Left lung (tissue), 10 donors: ENCODE measurements around the gene KCNJ13. TPM values are rescaled to one million over a fixed set of nuclear protein-coding genes. Genes with fewer than 3 reads are reported as not detected.

Experiments used
- ATAC-seq: fragments of 200-7000 bp; cut with Tn5 transposase; one replicate; pipeline ENCODE4 v1.9.1; 2020; ENCODE audit warnings: moderate library complexity
- DNase-seq, 4 donors: peaks; one replicate each; pipeline ENCODE4 v3.0.0-alpha.2; 2013 to 2020
- H3K27ac ChIP-seq, 2 donors: fragments of 200-600 bp; sonication (generic) in 1 of 2; one replicate each; pipeline versions ENCODE4 v1.5.0 to v1.8.0; 2020 to 2021
- H3K27me3 ChIP-seq, 2 donors: fragments of 200-600 bp; sonication (generic) in 1 of 2; one replicate each; pipeline versions ENCODE4 v1.5.0 to v1.8.0; 2020 to 2021
- H3K36me3 ChIP-seq, 2 donors: fragments of 200-600 bp; sonication (generic) in 1 of 2; one replicate each; pipeline versions ENCODE4 v1.5.0 to v1.8.0; 2020 to 2021
- H3K4me1 ChIP-seq, 2 donors: fragments of 200-600 bp; one replicate each; pipeline ENCODE4 v1.8.0; 2021
- H3K4me3 ChIP-seq, 2 donors: fragments of 200-600 bp; sonication (generic) in 1 of 2; one replicate each; pipeline versions ENCODE4 v1.5.0 to v1.8.0; 2020 to 2021; ENCODE audit warnings: mild to moderate bottlenecking in 1 of 2
- H3K9me3 ChIP-seq, 2 donors: fragments of 200-600 bp; sonication (generic) in 1 of 2; one replicate each; pipeline versions ENCODE4 v1.5.0 to v1.8.0; 2020 to 2021
- intact Hi-C, 2 donors: fragments of 100-400 bp; cut with DNase I; formaldehyde crosslinking; loops; one replicate each; pipeline versions ENCODE4 v1.11.2 to v1.14.2; 2022
- polyA plus RNA-seq, 6 donors: library from polyadenylated mRNA; unstranded; fragments of 120-200 nt; gene quantifications; one replicate each; pipeline ENCODE4 v1.2.1, GENCODE V29; 2013; ENCODE audit not compliant: insufficient read length in 6 of 6
- total RNA-seq, 2 donors: library from RNA; stranded (reverse); fragmentation: NEBNext Ultra II Directional; extraction: Animal tissue kit (Norgen Biotek cat#: 25700); gene quantifications; one replicate each; pipeline ENCODE4 v1.2.1, GENCODE V29; 2021
- TF ChIP-seq, protein P1 (sequence below), 2 donors: fragments of 200-600 bp; sonication (generic) in 1 of 2; IDR thresholded peaks; one replicate each; pipeline versions ENCODE4 v1.5.0 to v1.8.0; 2021; ENCODE audit warnings: antibody characterized with exemption in 2 of 2
- donor health status: DM: no; HTN: yes; CAD: no.
- donor health status: DM: no; HTN: no; CAD: no.

Gene KCNJ13
- total and polyA plus RNA-seq, 8 donors: 5.3 to 12.0 (median 6.2) TPM; not detected in 2

GRCh38 chr2:232744963-232745362 is 31.4 kb downstream of the KCNJ13 start:
- H3K27me3 ChIP-seq: no peaks in the 10 kb centered on the region
- peak in 1 of 4 donors; percentile 8 for DNase-seq
- ATAC-seq: no peak
- no peak overlapping the region for H3K4me3 ChIP-seq
- TF ChIP-seq, protein P1, sequence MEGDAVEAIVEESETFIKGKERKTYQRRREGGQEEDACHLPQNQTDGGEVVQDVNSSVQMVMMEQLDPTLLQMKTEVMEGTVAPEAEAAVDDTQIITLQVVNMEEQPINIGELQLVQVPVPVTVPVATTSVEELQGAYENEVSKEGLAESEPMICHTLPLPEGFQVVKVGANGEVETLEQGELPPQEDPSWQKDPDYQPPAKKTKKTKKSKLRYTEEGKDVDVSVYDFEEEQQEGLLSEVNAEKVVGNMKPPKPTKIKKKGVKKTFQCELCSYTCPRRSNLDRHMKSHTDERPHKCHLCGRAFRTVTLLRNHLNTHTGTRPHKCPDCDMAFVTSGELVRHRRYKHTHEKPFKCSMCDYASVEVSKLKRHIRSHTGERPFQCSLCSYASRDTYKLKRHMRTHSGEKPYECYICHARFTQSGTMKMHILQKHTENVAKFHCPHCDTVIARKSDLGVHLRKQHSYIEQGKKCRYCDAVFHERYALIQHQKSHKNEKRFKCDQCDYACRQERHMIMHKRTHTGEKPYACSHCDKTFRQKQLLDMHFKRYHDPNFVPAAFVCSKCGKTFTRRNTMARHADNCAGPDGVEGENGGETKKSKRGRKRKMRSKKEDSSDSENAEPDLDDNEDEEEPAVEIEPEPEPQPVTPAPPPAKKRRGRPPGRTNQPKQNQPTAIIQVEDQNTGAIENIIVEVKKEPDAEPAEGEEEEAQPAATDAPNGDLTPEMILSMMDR (IDR thresholded peaks at IDR 0.05): no peak
- H3K36me3 ChIP-seq: peaks cover 0 to 27% of the 10 kb centered on the region in 2 donors
- no peaks in the 10 kb centered on the region for H3K4me1 ChIP-seq
- intact Hi-C loops: no loop called here
- H3K9me3 ChIP-seq: no peaks in the 10 kb centered on the region
- H3K27ac ChIP-seq: no peak overlapping the region

GRCh38 chr2:232741972-232742371 is 34.4 kb downstream of the KCNJ13 start:
- H3K4me3 ChIP-seq: no peak overlapping the region
- intact Hi-C loops: no loop called here
- TF ChIP-seq, protein P1 (IDR thresholded peaks at IDR 0.05): no peak
- H3K27ac ChIP-seq: no peak overlapping the region
- DNase-seq: no peak
- ATAC-seq: peak; percentile 62
- H3K27me3 ChIP-seq: no peaks in the 10 kb centered on the region
- H3K36me3 ChIP-seq: peaks cover 0 to 21% of the 10 kb centered on the region in 2 donors
- no peaks in the 10 kb centered on the region for H3K9me3 ChIP-seq
- no peaks in the 10 kb centered on the region for H3K4me1 ChIP-seq

GRCh38 chr2:232741294-232741693 is 35.1 kb downstream of the KCNJ13 start:
- no peak for ATAC-seq
- intact Hi-C loops: no loop called here
- H3K27me3 ChIP-seq: no peaks in the 10 kb centered on the region
- H3K27ac ChIP-seq: no peak overlapping the region
- peaks cover 0 to 28% of the 10 kb centered on the region in 2 donors for H3K36me3 ChIP-seq
- H3K4me1 ChIP-seq: no peaks in the 10 kb centered on the region
- TF ChIP-seq, protein P1 (IDR thresholded peaks at IDR 0.05): no peak
- no peak for DNase-seq
- no peaks in the 10 kb centered on the region for H3K9me3 ChIP-seq
- no peak overlapping the region for H3K4me3 ChIP-seq

GRCh38 chr2:232731470-232731869 is 44.9 kb downstream of the KCNJ13 start:
- Histone ChIP-seq H3K9me3 (no peaks in the 10 kb centered on the region), H3K36me3 (peaks cover 0 to 52% of the 10 kb centered on the region in 2 donors), H3K4me3 (no peak overlapping the region), H3K27ac (no peak overlapping the region), H3K4me1 (no peaks in the 10 kb centered on the region), H3K27me3 (no peaks in the 10 kb centered on the region)
- ATAC-seq (no peak), DNase-seq (no peak)
- intact Hi-C loops: no loop called here
- TF ChIP-seq, protein P1 (IDR thresholded peaks at IDR 0.05): no peak

GRCh38 chr2:232728785-232729184 is 47.6 kb downstream of the KCNJ13 start:
- DNase-seq (no peak), ATAC-seq (no peak)
- Histone ChIP-seq H3K4me3 (no peak overlapping the region), H3K27me3 (no peaks in the 10 kb centered on the region), H3K4me1 (no peaks in the 10 kb centered on the region), H3K36me3 (peaks cover 0 to 55% of the 10 kb centered on the region in 2 donors), H3K9me3 (no peaks in the 10 kb centered on the region), H3K27ac (no peak overlapping the region)
- intact Hi-C loops: no loop called here
- TF ChIP-seq, protein P1 (IDR thresholded peaks at IDR 0.05): no peak
